Smooth muscle cell (in vitro differentiated cells): Measurements from ENCODE around the gene PRKG1. TPM values are rescaled to one million over a fixed set of nuclear protein-coding genes. Genes with fewer than 3 reads are reported as not detected.

Experiments used
- DNase-seq: peaks from one replicate; lab custom pipeline; 2025; ENCODE audit not compliant: unreplicated experiment; lab: John Stamatoyannopoulos, UW
- H2AFZ ChIP-seq: fragments of 200-600 bp; sonication (generic); 2 replicates; pipeline ENCODE4 v1.6.0; 2016; ENCODE audit warnings: antibody characterized with exemption, low read depth, mild to moderate bottlenecking
- H3F3A ChIP-seq: fragments of 200-600 bp; sonication (generic); 2 replicates; pipeline ENCODE4 v1.6.0; 2017; ENCODE audit warnings: antibody characterized with exemption, low read depth
- H3K27ac ChIP-seq: fragments of 200-600 bp; sonication (generic); 2 replicates; pipeline ENCODE4 v1.5.1; 2016; ENCODE audit warnings: low read depth, mild to moderate bottlenecking
- H3K27me3 ChIP-seq: fragments of 200-600 bp; sonication (generic); 2 replicates; pipeline ENCODE4 v1.6.1; 2016; ENCODE audit warnings: low read depth, mild to moderate bottlenecking
- H3K36me3 ChIP-seq: fragments of 200-600 bp; sonication (generic); 2 replicates; pipeline ENCODE4 v1.5.1; 2016; ENCODE audit warnings: low read depth
- H3K4me1 ChIP-seq: fragments of 200-600 bp; sonication (generic); 2 replicates; pipeline ENCODE4 v1.5.1; 2016; ENCODE audit warnings: low read depth
- H3K4me2 ChIP-seq: fragments of 200-600 bp; sonication (generic); 2 replicates; pipeline ENCODE4 v1.6.0; 2016; ENCODE audit warnings: mild to moderate bottlenecking
- H3K4me3 ChIP-seq: fragments of 200-600 bp; sonication (generic); 2 replicates; pipeline ENCODE4 v1.5.1; 2016; ENCODE audit warnings: mild to moderate bottlenecking
- H3K79me2 ChIP-seq: fragments of 200-600 bp; sonication (generic); 2 replicates; pipeline ENCODE4 v1.6.0; 2016; ENCODE audit warnings: low read depth, mild to moderate bottlenecking
- H3K9ac ChIP-seq: fragments of 200-600 bp; sonication (generic); 2 replicates; pipeline ENCODE4 v1.6.0; 2016; ENCODE audit warnings: low read depth
- H3K9me3 ChIP-seq: fragments of 200-600 bp; sonication (generic); replicated peaks from 2 replicates; pipeline ENCODE4 v1.5.1; 2016; ENCODE audit warnings: low read depth
- H4K20me1 ChIP-seq: fragments of 200-600 bp; sonication (generic); 2 replicates; pipeline ENCODE4 v1.6.0; 2016; ENCODE audit warnings: low read depth
- WGBS: methylation state at CpG from one replicate; pipeline ENCODE4 v1.1.7; 2016; ENCODE audit warnings: low lambda C conversion rate; 5-methylcytosine and 5-hydroxymethylcytosine counted together
- polyA plus RNA-seq: library from polyadenylated mRNA; unstranded; fragments of >200 nt; fragmentation: Nextera tagmentation; extraction: Ambion mirVana; gene quantifications from 2 replicates; pipeline ENCODE4 v1.2.1, GENCODE V29; 2016
- total RNA-seq: library from RNA; depleted of rRNA; stranded (reverse); fragments of >200 nt; gene quantifications from 2 replicates; pipeline ENCODE4 v1.2.3, GENCODE V29; 2014
- TF ChIP-seq, protein P1 (sequence below): fragments of 200-600 bp; sonication (generic); IDR thresholded peaks from 2 replicates; pipeline ENCODE4 v1.5.1; 2017; ENCODE audit warnings: borderline replicate concordance, mild to moderate bottlenecking, antibody characterized with exemption; ENCODE audit not compliant: insufficient read depth, poor library complexity, severe bottlenecking

Gene PRKG1
- total and polyA plus RNA-seq, 2 experiments from 2014 or later = 7.2 to 13.4 TPM

DNA sequence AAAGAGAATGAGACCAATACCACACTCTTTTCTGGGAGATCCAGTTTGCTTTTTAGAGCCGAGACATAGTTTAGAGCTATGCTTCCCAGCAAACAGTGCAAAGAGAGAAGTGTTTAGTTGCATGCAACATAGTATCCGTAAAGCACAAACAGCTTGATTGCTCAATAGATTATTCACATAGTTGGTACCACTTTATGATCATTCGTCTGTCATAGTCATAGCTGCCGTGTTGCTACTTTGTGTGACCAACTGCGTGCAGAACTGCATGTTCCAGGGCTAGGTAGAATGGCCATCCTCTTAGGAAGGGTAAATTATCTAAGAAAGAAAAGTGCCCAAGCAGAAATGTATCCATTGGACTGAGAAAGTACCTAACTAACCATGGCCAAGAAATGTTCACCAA lies 1036.3 kb downstream of the PRKG1 start:
- H4K20me1 ChIP-seq = no peaks in the 10 kb centered on the region
- H3K36me3 ChIP-seq = no peaks in the 10 kb centered on the region
- no peaks in the 10 kb centered on the region for H3K79me2 ChIP-seq
- no peak overlapping the region for H3K9ac ChIP-seq
- H3K9me3 ChIP-seq = no peaks in the 10 kb centered on the region
- no peak overlapping the region for H3K27ac ChIP-seq
- H3K27me3 ChIP-seq = no peaks in the 10 kb centered on the region
- H3K4me1 ChIP-seq = no peaks in the 10 kb centered on the region
- H3F3A ChIP-seq = no peaks in the 10 kb centered on the region
- no peak overlapping the region for H2AFZ ChIP-seq
- no peak overlapping the region for H3K4me3 ChIP-seq
- TF ChIP-seq, protein P1, sequence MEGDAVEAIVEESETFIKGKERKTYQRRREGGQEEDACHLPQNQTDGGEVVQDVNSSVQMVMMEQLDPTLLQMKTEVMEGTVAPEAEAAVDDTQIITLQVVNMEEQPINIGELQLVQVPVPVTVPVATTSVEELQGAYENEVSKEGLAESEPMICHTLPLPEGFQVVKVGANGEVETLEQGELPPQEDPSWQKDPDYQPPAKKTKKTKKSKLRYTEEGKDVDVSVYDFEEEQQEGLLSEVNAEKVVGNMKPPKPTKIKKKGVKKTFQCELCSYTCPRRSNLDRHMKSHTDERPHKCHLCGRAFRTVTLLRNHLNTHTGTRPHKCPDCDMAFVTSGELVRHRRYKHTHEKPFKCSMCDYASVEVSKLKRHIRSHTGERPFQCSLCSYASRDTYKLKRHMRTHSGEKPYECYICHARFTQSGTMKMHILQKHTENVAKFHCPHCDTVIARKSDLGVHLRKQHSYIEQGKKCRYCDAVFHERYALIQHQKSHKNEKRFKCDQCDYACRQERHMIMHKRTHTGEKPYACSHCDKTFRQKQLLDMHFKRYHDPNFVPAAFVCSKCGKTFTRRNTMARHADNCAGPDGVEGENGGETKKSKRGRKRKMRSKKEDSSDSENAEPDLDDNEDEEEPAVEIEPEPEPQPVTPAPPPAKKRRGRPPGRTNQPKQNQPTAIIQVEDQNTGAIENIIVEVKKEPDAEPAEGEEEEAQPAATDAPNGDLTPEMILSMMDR = no peak
- 97% methylated on average over 5 of the region's 5 CpGs for WGBS
- H3K4me2 ChIP-seq = no peak overlapping the region
- no peak for DNase-seq

DNA sequence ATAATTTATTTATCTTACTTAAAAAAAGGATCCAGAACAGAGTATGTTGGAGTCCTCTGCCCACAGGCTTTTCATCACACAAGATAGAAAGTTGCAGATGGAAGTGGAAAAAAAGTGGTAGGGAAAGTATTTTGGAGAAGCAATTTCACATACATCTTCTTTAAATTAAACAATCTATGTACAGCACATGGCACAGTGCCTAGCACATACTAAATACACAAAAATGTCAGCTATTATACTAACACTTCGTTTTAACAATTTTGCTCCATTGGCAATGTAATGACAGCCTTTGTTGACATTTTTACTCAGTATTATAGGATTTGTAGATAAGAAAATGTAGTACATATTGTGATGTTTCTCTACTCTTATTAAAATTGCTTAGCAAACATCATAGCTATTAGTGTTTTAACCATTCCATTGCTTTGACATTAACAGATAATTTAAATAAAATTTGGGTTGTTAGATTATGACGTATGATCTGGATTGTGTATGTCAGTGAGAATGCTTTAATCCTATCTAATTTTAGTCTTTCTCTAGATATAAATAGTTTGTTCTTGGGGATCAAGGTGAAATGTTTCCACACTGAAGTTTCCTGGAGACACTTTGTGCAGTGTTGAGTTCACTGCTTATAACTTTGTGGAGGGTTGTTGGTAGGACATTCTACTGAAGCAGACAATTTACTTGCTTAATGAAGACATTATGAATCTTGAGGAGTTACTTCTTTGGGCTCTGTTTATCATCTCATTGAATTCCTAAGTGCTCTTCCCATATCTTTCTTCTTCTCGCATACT lies 1037.0 kb downstream of the PRKG1 start:
- Histone ChIP-seq H3K4me3 (no peak overlapping the region), H3F3A (no peaks in the 10 kb centered on the region), H3K79me2 (no peaks in the 10 kb centered on the region), H3K36me3 (no peaks in the 10 kb centered on the region), H3K9ac (no peak overlapping the region), H3K9me3 (no peaks in the 10 kb centered on the region), H3K27ac (no peak overlapping the region), H3K4me1 (no peaks in the 10 kb centered on the region), H2AFZ (no peak overlapping the region), H3K27me3 (no peaks in the 10 kb centered on the region), H3K4me2 (no peak overlapping the region), H4K20me1 (no peaks in the 10 kb centered on the region)
- TF ChIP-seq, protein P1 = no peak
- WGBS = 84% methylated on average over 3 of the region's 3 CpGs
- no peak for DNase-seq

DNA sequence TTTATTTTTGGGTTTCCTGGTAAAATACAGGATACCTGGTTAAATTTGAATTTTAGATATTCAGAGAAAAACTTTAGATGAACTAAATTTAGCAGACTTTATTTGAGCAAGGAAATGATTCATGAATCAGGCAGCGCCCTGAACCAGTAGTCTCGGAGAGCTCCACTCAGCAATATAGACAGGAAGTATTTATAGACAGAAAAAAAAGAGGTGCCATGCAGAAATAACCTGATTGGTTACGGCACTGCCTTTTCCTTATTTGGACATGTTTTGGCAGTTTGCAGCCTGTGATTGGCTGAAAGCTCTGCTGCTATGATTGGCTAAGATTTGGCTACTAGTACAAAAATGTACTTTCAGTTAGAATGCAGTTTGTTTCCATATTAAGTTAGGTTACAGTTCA lies 1041.5 kb downstream of the PRKG1 start:
- DNase-seq = no peak

More for the DNA sequence above, 1041.5 kb downstream of the PRKG1 start:
- TF ChIP-seq, protein P1 = no peak
- Histone ChIP-seq H3K4me1 (no peaks in the 10 kb centered on the region), H2AFZ (no peak overlapping the region), H3F3A (no peaks in the 10 kb centered on the region), H3K79me2 (no peaks in the 10 kb centered on the region), H3K27me3 (no peaks in the 10 kb centered on the region), H3K27ac (no peak overlapping the region), H4K20me1 (no peaks in the 10 kb centered on the region), H3K4me3 (no peak overlapping the region), H3K9me3 (no peaks in the 10 kb centered on the region), H3K36me3 (no peaks in the 10 kb centered on the region), H3K9ac (no peak overlapping the region), H3K4me2 (no peak overlapping the region)
- WGBS = 89% methylated on average over 3 of the region's 3 CpGs
